Stomach (tissue), 9 donors: ENCODE data around the gene RNU6-9. TPM values are rescaled to one million over a fixed set of nuclear protein-coding genes. Genes with fewer than 3 reads are reported as not detected.

Experiments used
- DNase-seq, 2 donors: peaks; one replicate each; pipeline versions ENCODE4 v3.0.0 to v3.0.0-alpha.2; 2013 to 2019
- H3K27ac ChIP-seq, 5 donors: fragments of 200-600 bp in 4 of 5; sonication (generic) in 4 of 5; one replicate each; pipeline ENCODE4 v1.5.1; 2013 to 2019; ENCODE audit warnings: mild to moderate bottlenecking in 1 of 5, moderate library complexity in 1 of 5
- H3K27me3 ChIP-seq, 3 donors: fragments of 200-600 bp; sonication (generic); one replicate each; pipeline ENCODE4 v1.5.1; 2017 to 2019; ENCODE audit warnings: mixed run types in 1 of 3
- H3K36me3 ChIP-seq, 4 donors: fragments of 200-600 bp; sonication (generic); 1 replicate in 3 of 4; 2 replicates in 1 of 4; pipeline ENCODE4 v1.5.1; 2016 to 2019
- H3K4me1 ChIP-seq, 4 donors: fragments of 200-600 bp; sonication (generic); one replicate each; pipeline ENCODE4 v1.5.1; 2016 to 2019
- H3K4me3 ChIP-seq, 4 donors: fragments of 200-600 bp; sonication (generic) in 3 of 4; one replicate each; pipeline ENCODE4 v1.5.1; 2016 to 2019; ENCODE audit warnings: mild to moderate bottlenecking in 1 of 4
- H3K9me3 ChIP-seq, 4 donors: fragments of 200-600 bp; sonication (generic); one replicate each; pipeline ENCODE4 v1.5.1; 2016 to 2019
- EP300 ChIP-seq: sonication (generic); formaldehyde crosslinking; IDR thresholded peaks from one replicate; pipeline ENCODE4 v1.6.1; 2017; ENCODE audit warnings: antibody characterized with exemption
- POLR2A ChIP-seq, 4 donors: fragments of 450-650 bp; IDR thresholded peaks; one replicate each; pipeline ENCODE4 v1.6.1; 2016; ENCODE audit warnings: antibody characterized with exemption in 4 of 4, control low read depth in 2 of 4, mild to moderate bottlenecking in 1 of 4, moderate library complexity in 1 of 4
- POLR2AphosphoS5 ChIP-seq, 3 donors: sonication (generic); formaldehyde crosslinking; IDR thresholded peaks; one replicate each; pipeline ENCODE4 v1.6.1; 2016; ENCODE audit warnings: antibody characterized with exemption in 3 of 3
- WGBS, 5 donors: extraction: QIAGEN DNeasy Blood & Tissue Kit in 3 of 5; methylation state at CpG; one replicate each; pipeline versions ENCODE4 v1.1.5 to v1.1.7; 2013 to 2018; 5-methylcytosine and 5-hydroxymethylcytosine counted together
- intact Hi-C: fragments of 100-400 bp; cut with DNase I; formaldehyde crosslinking; loops from one replicate; pipeline ENCODE4 v1.15.1; 2023; ENCODE audit warnings: low total_unique reads
- polyA plus RNA-seq, 3 donors: library from polyadenylated mRNA; stranded (reverse); fragments of 200-250 nt; gene quantifications; one replicate each; pipeline ENCODE4 v1.2.3, GENCODE V29; 2013
- total RNA-seq, 5 donors: library from RNA; depleted of rRNA; stranded (reverse); fragments of >200 nt; gene quantifications; one replicate each; pipeline versions ENCODE4 v1.1.0 to v1.2.3, GENCODE V29; 2014 to 2016
- TF ChIP-seq, protein P1 (sequence below), 7 experiments: fragments of 450-650 bp in 4 of 7; fragments of 200-600 bp in 3 of 7; sonication (generic) in 3 of 7; IDR thresholded peaks; one replicate each; pipeline ENCODE4 v1.5.1; 2016 to 2019; ENCODE audit warnings: antibody characterized with exemption in 7 of 7, control low read depth in 2 of 7, mild to moderate bottlenecking in 1 of 7
- donor health status: healthy with polysubstance abuse.
- donor health status: Bipolar disorder and iron deficiency.
- donor health status: healthy.

Gene RNU6-9
- total and polyA plus RNA-seq, 8 donors, result not detected

GRCh38 chr19:925087-925525, 31.8 kb downstream of the RNU6-9 start:
- DNase-seq, result peak in 1 of 2 donors; percentile 69
- Histone ChIP-seq H3K4me1 (peaks cover 27 to 69% (median 50%) of the 10 kb centered on the region in 4 donors), H3K36me3 (peaks cover 0 to 13% (median 12%) of the 10 kb centered on the region in 4 donors), H3K27me3 (peaks cover 6 to 14% (median 14%) of the 10 kb centered on the region in 3 donors), H3K9me3 (no peaks in the 10 kb centered on the region), H3K27ac (peak overlapping the region; percentile 75 to 91 (median 89)), H3K4me3 (peak overlapping the region; percentile 65 to 98 (median 88))
- TF ChIP-seq POLR2AphosphoS5 (IDR thresholded peaks at IDR 0.05) (no peak), POLR2A (IDR thresholded peaks at IDR 0.05) (no peak), EP300 (no peak)
- TF ChIP-seq, protein P1, sequence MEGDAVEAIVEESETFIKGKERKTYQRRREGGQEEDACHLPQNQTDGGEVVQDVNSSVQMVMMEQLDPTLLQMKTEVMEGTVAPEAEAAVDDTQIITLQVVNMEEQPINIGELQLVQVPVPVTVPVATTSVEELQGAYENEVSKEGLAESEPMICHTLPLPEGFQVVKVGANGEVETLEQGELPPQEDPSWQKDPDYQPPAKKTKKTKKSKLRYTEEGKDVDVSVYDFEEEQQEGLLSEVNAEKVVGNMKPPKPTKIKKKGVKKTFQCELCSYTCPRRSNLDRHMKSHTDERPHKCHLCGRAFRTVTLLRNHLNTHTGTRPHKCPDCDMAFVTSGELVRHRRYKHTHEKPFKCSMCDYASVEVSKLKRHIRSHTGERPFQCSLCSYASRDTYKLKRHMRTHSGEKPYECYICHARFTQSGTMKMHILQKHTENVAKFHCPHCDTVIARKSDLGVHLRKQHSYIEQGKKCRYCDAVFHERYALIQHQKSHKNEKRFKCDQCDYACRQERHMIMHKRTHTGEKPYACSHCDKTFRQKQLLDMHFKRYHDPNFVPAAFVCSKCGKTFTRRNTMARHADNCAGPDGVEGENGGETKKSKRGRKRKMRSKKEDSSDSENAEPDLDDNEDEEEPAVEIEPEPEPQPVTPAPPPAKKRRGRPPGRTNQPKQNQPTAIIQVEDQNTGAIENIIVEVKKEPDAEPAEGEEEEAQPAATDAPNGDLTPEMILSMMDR (IDR thresholded peaks at IDR 0.05), result no peak
- intact Hi-C loops, result no loop called here
- 0 to 2% (median 1%) methylated on average over 17 to 39 of the region's 39 CpGs for WGBS, 5 donors

- TF ChIP-seq POLR2AphosphoS5 (IDR thresholded peaks at IDR 0.05), result peak in 1 of 3 donors; percentile 37
- no peak for TF ChIP-seq POLR2A (IDR thresholded peaks at IDR 0.05)
- 0 to 1% (median 1%) methylated on average over 48 to 97 of the region's 97 CpGs for WGBS, 5 donors
- H3K4me3 ChIP-seq, result peak within 1 kb of the TSS; percentile 65 to 98 (median 88)
- H3K27ac ChIP-seq, result peak within 1 kb of the TSS; percentile 75 to 91 (median 89)
- intact Hi-C loops, result no loop called here
- no peaks in the 10 kb centered on the region for H3K9me3 ChIP-seq
- H3K4me1 ChIP-seq, result peaks cover 23 to 63% (median 44%) of the 10 kb centered on the region in 4 donors
- H3K27me3 ChIP-seq, result peaks cover 0 to 8% (median 8%) of the 10 kb centered on the region in 3 donors
- H3K36me3 ChIP-seq, result peaks cover 0 to 15% (median 13%) of the 10 kb centered on the region in 4 donors
- peak; percentile 80 to 93 for DNase-seq
These were observed 32.4 kb downstream of the RNU6-9 start, which contains the start of gene ARID3A for GRCh38 chr19:925526-926322. ARID3A (plus strand) TSS chr19:926035; CDS start chr19:929529, 3,494 bp downstream.

- TF ChIP-seq POLR2AphosphoS5 (IDR thresholded peaks at IDR 0.05), result no peak
- TF ChIP-seq EP300, result no peak
- TF ChIP-seq POLR2A (IDR thresholded peaks at IDR 0.05), result no peak
- TF ChIP-seq, protein P1 (IDR thresholded peaks at IDR 0.05), result no peak
- H3K4me3 ChIP-seq, result peak overlapping the region; percentile 65 to 98 (median 88)
- H3K27ac ChIP-seq, result peak overlapping the region; percentile 75 to 91 (median 89)
- H3K36me3 ChIP-seq, result peaks cover 0 to 19% (median 17%) of the 10 kb centered on the region in 4 donors
- peaks cover 0 to 3% (median 3%) of the 10 kb centered on the region in 3 donors for H3K27me3 ChIP-seq
- DNase-seq, result no peak
- 0 to 1% (median 0%) methylated on average over 19 to 21 of the region's 21 CpGs for WGBS, 5 donors
- H3K4me1 ChIP-seq, result peaks cover 21 to 57% (median 42%) of the 10 kb centered on the region in 4 donors
- no peaks in the 10 kb centered on the region for H3K9me3 ChIP-seq
- intact Hi-C loops, result no loop called here
These were observed 33.0 kb downstream of the RNU6-9 start for GRCh38 chr19:926323-926588.

DNA sequence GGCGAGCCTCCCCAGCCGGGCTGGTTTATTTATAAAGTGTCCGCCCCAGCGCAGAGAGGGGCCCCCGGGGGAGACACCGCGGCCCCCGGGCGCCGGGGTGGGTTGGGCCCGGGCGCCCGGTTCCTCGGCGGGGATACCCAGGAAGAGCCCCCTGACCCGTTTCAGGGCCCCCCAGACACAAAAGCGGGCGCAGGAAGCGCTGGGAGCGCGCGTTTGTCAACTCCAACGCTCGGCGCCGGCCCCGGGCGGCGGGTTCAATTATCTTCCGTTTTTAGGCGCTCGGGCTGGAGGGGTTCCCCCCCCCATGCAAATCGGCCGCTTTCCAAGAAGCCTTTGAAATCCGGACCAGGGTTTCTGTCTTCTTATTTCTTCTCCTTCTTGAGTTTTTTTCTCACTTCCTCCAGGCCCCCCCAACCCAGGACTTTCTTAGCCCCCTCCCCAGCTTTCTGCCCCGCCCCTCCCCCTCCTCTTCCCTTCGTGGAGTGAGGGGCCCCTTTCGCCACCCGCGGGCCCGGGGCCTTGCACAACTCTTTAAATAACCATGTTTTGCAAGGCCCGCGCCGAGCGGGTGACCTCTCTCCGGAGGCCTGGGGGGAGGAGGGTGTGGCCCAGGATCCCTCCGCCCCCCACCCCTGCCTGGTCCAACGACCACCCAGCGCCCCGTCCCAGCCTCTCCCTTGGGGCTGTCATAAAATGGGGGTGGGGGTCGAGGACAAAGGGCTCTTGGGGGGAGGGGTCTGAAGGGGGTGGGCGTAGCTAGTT, 33.5 kb downstream of the RNU6-9 start:
- Histone ChIP-seq H3K36me3 (peaks cover 0 to 19% (median 17%) of the 10 kb centered on the region in 4 donors), H3K27me3 (no peaks in the 10 kb centered on the region), H3K9me3 (no peaks in the 10 kb centered on the region), H3K27ac (peak overlapping the region; percentile 75 to 91 (median 89)), H3K4me1 (peaks cover 21 to 55% (median 37%) of the 10 kb centered on the region in 4 donors), H3K4me3 (peak overlapping the region; percentile 65 to 98 (median 88))
- TF ChIP-seq POLR2AphosphoS5 (IDR thresholded peaks at IDR 0.05) (no peak), POLR2A (IDR thresholded peaks at IDR 0.05) (no peak), EP300 (no peak)
- TF ChIP-seq, protein P1 (IDR thresholded peaks at IDR 0.05), result no peak
- 0 to 1% (median 1%) methylated on average over 23 to 52 of the region's 52 CpGs for WGBS, 5 donors
- DNase-seq, result peak; percentile 67 to 76
- intact Hi-C loops, result no loop called here
